HepG2 (cell line): ENCODE measurements around the gene CARMIL3. TPM values are rescaled to one million over a fixed set of nuclear protein-coding genes. Genes with fewer than 3 reads are reported as not detected.

ENCODE experiments used
- ARNTL ChIP-seq: sonication (generic); formaldehyde crosslinking; IDR thresholded peaks from 2 replicates; pipeline ENCODE4 v1.4.0; 2020; ENCODE audit warnings: mild to moderate bottlenecking, missing genetic modification reagents
- CENPT ChIP-seq: sonication (generic); formaldehyde crosslinking; IDR thresholded peaks from 2 replicates; pipeline ENCODE4 v1.8.0; 2022; ENCODE audit warnings: low read depth, mild to moderate bottlenecking, moderate library complexity, missing genetic modification reagents
- ELF3 ChIP-seq: IDR thresholded peaks from 2 replicates; pipeline ENCODE4 v1.6.1; 2016; ENCODE audit warnings: missing genetic modification reagents, missing compliant biosample characterization
- GLI4 ChIP-seq: sonication (generic); formaldehyde crosslinking; IDR thresholded peaks from 2 replicates; pipeline ENCODE4 v1.5.1; 2020; ENCODE audit warnings: missing genetic modification reagents, mild to moderate bottlenecking, moderate library complexity, borderline replicate concordance
- KDM5A ChIP-seq: fragments of 200-600 bp; sonication (generic); IDR thresholded peaks from 2 replicates; pipeline ENCODE4 v1.7.0; 2018; ENCODE audit warnings: antibody characterized with exemption, mild to moderate bottlenecking, low read length, borderline replicate concordance
- MEIS2 ChIP-seq: sonication (generic); formaldehyde crosslinking; IDR thresholded peaks from 2 replicates; pipeline ENCODE4 v1.9.0; 2021; ENCODE audit warnings: mild to moderate bottlenecking, missing genetic modification reagents
- MTF2 ChIP-seq: sonication (generic); formaldehyde crosslinking; IDR thresholded peaks from 2 replicates; pipeline ENCODE4 v1.5.0; 2020; ENCODE audit warnings: missing genetic modification reagents, borderline replicate concordance
- NR3C1 ChIP-seq: sonication (generic); formaldehyde crosslinking; IDR thresholded peaks from 2 replicates; pipeline ENCODE4 v1.4.0; 2020; ENCODE audit warnings: missing genetic modification reagents
- NRL ChIP-seq: sonication (generic); formaldehyde crosslinking; IDR thresholded peaks from 2 replicates; pipeline ENCODE4 v1.5.0; 2020; ENCODE audit warnings: missing genetic modification reagents, mild to moderate bottlenecking, moderate library complexity, borderline replicate concordance
- PREB ChIP-seq: sonication (generic); formaldehyde crosslinking; IDR thresholded peaks from 2 replicates; pipeline ENCODE4 v1.4.0; 2020; ENCODE audit warnings: missing genetic modification reagents
- RFX3 ChIP-seq: IDR thresholded peaks from 2 replicates; pipeline ENCODE4 v1.6.1; 2016; ENCODE audit warnings: missing biosample characterization, missing genetic modification reagents
- SKIL ChIP-seq: sonication (generic); formaldehyde crosslinking; IDR thresholded peaks from 2 replicates; pipeline ENCODE4 v1.8.0; 2022; ENCODE audit warnings: missing genetic modification reagents, mild to moderate bottlenecking, moderate library complexity, borderline replicate concordance
- SNAPC2 ChIP-seq: sonication (generic); formaldehyde crosslinking; IDR thresholded peaks from 2 replicates; pipeline ENCODE4 v1.8.1; 2022; ENCODE audit warnings: mild to moderate bottlenecking, missing genetic modification reagents
- TBX2 ChIP-seq: sonication (generic); formaldehyde crosslinking; IDR thresholded peaks from 2 replicates; pipeline ENCODE4 v1.5.0; 2020; ENCODE audit warnings: missing genetic modification reagents, mild to moderate bottlenecking, borderline replicate concordance
- TCF7L2 ChIP-seq: IDR thresholded peaks from 2 replicates; pipeline ENCODE4 v1.6.1; 2011; ENCODE audit warnings: mild to moderate bottlenecking, low read depth, low read length, moderate library complexity
- WIZ ChIP-seq: sonication (generic); formaldehyde crosslinking; IDR thresholded peaks from 2 replicates; pipeline ENCODE4 v1.5.1; 2020; ENCODE audit warnings: mild to moderate bottlenecking, missing genetic modification reagents
- ZNF263 ChIP-seq: sonication (generic); formaldehyde crosslinking; IDR thresholded peaks from 2 replicates; pipeline ENCODE4 v1.4.0; 2020; ENCODE audit warnings: missing genetic modification reagents
- ZNF460 ChIP-seq: sonication (generic); formaldehyde crosslinking; IDR thresholded peaks from 2 replicates; pipeline ENCODE4 v1.5.1; 2020; ENCODE audit warnings: missing genetic modification reagents, mild to moderate bottlenecking, borderline replicate concordance
- ZNF800 ChIP-seq: sonication (generic); formaldehyde crosslinking; IDR thresholded peaks from 2 replicates; pipeline ENCODE4 v1.4.0; 2020; ENCODE audit warnings: missing genetic modification reagents
- polyA plus RNA-seq, 8 experiments: library from polyadenylated mRNA; depleted of rRNA in 3 of 8; stranded (reverse) in 7 of 8; unstranded in 1 of 8; fragments of >200 nt; fragmentation: Illumina TruSeq in 4 of 8; extraction: Trizol in 4 of 8; gene quantifications; 2 replicates each; pipeline versions ENCODE4 v1.2.1 to v1.2.3, GENCODE V29; 2011 to 2016; ENCODE audit warnings: low read depth in 4 of 8, missing spikeins in 1 of 8, mixed read lengths in 1 of 8; ENCODE audit not compliant: insufficient read depth in 1 of 8
- total RNA-seq, 5 experiments: library from RNA; depleted of rRNA; stranded (reverse); fragments of >200 nt; fragmentation: Illumina TruSeq; extraction: Trizol; gene quantifications; 2 replicates each; pipeline ENCODE4 v1.2.3, GENCODE V29; 2016; ENCODE audit warnings: low read depth in 1 of 5
- TF ChIP-seq, protein P1 (sequence below), 2 experiments: sonication (generic) in 1 of 2; formaldehyde crosslinking in 1 of 2; IDR thresholded peaks; 2 replicates each; pipeline versions ENCODE4 v1.4.0 to v1.6.1; 2018 to 2020; ENCODE audit warnings: missing genetic modification reagents in 2 of 2, borderline replicate concordance in 1 of 2, low read depth in 1 of 2, mild to moderate bottlenecking in 1 of 2, missing biosample characterization in 1 of 2
- TF ChIP-seq, protein P2 (sequence below): sonication (generic); formaldehyde crosslinking; IDR thresholded peaks from 2 replicates; pipeline ENCODE4 v1.5.1; 2020; ENCODE audit warnings: missing genetic modification reagents, mild to moderate bottlenecking, borderline replicate concordance

The CARMIL3 gene
- total and polyA plus RNA-seq, 2 of the 13 experiments (the other 11 are each of a cell fraction or from before 2014, with no cell fraction given) = 0.27 to 0.55 TPM

DNA sequence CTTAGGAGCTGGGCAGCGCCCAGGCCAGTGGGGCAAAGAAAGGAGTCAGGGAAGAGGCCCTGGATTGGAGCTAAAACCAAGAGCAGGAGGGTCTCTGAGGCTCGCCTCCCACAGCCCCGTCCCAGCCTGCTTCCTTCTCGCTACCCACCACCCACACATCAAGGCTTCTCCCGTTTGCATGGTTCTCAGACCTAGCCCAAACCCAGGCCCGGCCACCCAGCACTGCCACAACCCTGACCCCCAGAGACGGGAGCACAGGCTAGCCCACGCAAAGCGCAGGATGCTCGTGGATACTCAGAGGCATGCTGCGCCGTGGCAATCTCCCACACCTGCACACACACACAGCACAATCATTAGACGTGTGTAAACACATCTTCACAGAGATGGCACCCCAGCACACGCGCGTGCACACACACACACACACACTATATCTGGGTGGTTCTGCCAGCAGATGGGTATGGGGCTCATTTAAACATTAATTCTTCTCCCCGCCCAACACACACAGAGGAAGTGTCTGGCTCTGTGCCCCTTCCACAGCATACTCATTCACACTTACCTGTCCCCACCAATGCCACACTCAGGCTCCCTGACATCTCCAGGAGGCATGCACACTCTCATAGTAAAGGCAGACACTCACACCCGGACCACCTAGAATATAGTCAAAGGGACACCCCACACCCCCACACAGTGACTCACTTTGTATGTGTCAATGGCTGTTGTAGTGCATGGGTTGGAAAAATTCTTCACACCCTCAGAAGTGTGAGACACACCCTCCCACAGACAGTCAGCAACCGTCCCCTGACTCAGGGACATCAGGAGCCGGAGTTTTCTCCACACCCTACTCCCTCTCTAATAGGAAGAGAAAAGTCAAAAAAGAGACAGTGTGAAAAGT lies 1.1 kb downstream of the CARMIL3 start (continued):
- TF ChIP-seq PREB (CRISPR knock-in tag) = no peak
- no peak for TF ChIP-seq SKIL (CRISPR knock-in tag)
- TF ChIP-seq TCF7L2 = no peak
- no peak for TF ChIP-seq GLI4
- TF ChIP-seq, protein P1, sequence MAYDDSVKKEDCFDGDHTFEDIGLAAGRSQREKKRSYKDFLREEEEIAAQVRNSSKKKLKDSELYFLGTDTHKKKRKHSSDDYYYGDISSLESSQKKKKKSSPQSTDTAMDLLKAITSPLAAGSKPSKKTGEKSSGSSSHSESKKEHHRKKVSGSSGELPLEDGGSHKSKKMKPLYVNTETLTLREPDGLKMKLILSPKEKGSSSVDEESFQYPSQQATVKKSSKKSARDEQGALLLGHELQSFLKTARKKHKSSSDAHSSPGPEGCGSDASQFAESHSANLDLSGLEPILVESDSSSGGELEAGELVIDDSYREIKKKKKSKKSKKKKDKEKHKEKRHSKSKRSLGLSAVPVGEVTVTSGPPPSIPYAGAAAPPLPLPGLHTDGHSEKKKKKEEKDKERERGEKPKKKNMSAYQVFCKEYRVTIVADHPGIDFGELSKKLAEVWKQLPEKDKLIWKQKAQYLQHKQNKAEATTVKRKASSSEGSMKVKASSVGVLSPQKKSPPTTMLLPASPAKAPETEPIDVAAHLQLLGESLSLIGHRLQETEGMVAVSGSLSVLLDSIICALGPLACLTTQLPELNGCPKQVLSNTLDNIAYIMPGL (CRISPR knock-in tag; IDR thresholded peaks at IDR 0.05; ENCODE audit: borderline replicate concordance in 1 of 2, low read depth in 1 of 2) = 0 out of 4 replicates have a peak, but pooled peaks of 1 of the 2 experiments have one; percentile 40
- TF ChIP-seq MTF2 (CRISPR knock-in tag) = no peak; the same call in 1 of the 2 replicates
- peak; percentile 11; the same call in 1 of the 2 replicates for TF ChIP-seq TBX2 (CRISPR knock-in tag)
- no peak for TF ChIP-seq ZNF460 (CRISPR knock-in tag)
- TF ChIP-seq KDM5A = no peak
- no peak for TF ChIP-seq SNAPC2
- no peak; the same call in 1 of the 2 replicates for TF ChIP-seq WIZ
- no peak for TF ChIP-seq ZNF800 (CRISPR knock-in tag)
- TF ChIP-seq ELF3 (CRISPR knock-in tag) = no peak
- TF ChIP-seq RFX3 = no peak
- TF ChIP-seq NRL (CRISPR knock-in tag) = no peak
- TF ChIP-seq NR3C1 (CRISPR knock-in tag) = no peak
- TF ChIP-seq ARNTL = no peak
- no peak for TF ChIP-seq ZNF263 (CRISPR knock-in tag)
- TF ChIP-seq, protein P2, sequence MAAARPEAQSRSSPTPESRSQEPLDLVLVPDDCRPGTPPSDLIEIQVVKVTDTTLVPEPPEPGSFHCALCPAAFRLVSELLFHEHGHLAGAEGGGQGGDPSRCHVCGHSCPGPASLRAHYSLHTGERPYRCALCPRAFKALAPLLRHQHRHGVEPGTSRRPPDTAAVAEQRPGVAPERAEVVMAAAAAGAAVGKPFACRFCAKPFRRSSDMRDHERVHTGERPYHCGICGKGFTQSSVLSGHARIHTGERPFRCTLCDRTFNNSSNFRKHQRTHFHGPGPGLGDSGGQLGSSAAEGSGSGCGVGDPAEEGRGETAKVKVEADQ (CRISPR knock-in tag) = no peak
- TF ChIP-seq MEIS2 (CRISPR knock-in tag) = no peak
- TF ChIP-seq CENPT (CRISPR knock-in tag) = peak; percentile 64; the same call in 1 of the 2 replicates
